Heart left ventricle (tissue), 13 donors: Measurements from ENCODE around the gene SPNS2.

ENCODE experiments used
- POLR2A ChIP-seq, 2 donors: fragments of 450-650 bp; IDR thresholded peaks; one replicate each; pipeline ENCODE4 v1.6.1; 2017; ENCODE audit warnings: antibody characterized with exemption in 2 of 2, mild to moderate bottlenecking in 2 of 2, moderate library complexity in 2 of 2
- TF ChIP-seq, protein P1 (sequence below), 12 donors: fragments of 200-600 bp; sonication (generic) in 4 of 12; IDR thresholded peaks; one replicate each; pipeline versions ENCODE4 v1.5.0 to v1.8.0; 2018 to 2022; ENCODE audit warnings: antibody characterized with exemption in 12 of 12, mild to moderate bottlenecking in 5 of 12
- donor health status: ischemic (EF 13 %, LVEDD 7.1; RV severe dilation, severe dysfunction).
- donor health status: DM: no; HTN: yes; CAD: no.
- donor health status: DM: no; HTN: no; CAD: no.
- donor health status: ischemic (EF 25% LVEDD 6.9; RV normal size, moderate dysfunction).
- donor health status: ischemic (EF 25% LVEDD 5.7; RV mildly dilated, moderate dysfunction).
- donor health status: ischemic (EF 35%, LVEDD 5.7; RV mildly dilated, moderate dysfunction).
- donor health status: nonischemic (EF 11% LVEDD 7.7; RV severe dilation, severe dysfunction).
- donor health status: DM: yes; HTN: yes; CAD: no.
- donor health status: PGD.
- donor health status: ischemic (EF 29% LVEDD 5.4; RV normal size, mild dysfunction).
- donor health status: nonischemic (EF 23%, LVEDD 6.1; RV moderate dilation, normal function).

DNA sequence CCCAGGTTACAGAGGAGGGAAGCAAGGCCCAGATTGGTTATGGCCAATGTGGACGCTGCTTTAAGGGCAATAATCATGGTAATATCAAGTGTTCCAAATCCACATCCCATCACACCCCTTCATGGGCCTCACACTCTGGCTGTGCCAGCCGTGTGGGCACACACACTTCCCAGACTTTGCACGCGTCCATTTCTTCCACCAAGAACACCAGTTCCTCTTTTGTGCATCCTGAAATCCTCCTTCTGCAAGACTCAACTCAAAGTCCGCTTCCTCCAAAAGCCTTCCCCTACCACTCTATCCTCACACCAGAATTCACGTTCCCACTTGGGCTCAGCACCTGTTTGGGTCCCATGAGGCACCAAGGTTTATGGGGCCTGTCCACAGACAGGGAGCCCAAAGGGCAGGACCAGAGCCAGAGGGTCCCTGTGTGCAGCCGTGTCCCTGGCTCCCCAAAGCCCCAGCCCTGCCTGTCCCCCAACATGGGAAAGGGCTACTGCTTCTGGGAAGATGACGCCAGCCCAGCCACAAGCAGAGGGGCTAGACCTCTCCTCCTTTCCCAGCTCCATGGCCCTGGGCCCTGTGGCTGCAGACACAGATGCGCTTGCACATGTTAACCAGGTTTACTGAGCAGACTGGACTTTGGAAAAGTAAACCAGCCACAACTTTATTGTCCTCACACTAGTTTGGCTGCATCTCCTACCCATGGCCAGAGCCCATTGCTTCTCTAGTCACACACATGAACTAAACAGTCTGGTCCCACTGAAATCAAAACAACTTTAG, 44.7 kb upstream of the SPNS2 start:
- TF ChIP-seq, protein P1, sequence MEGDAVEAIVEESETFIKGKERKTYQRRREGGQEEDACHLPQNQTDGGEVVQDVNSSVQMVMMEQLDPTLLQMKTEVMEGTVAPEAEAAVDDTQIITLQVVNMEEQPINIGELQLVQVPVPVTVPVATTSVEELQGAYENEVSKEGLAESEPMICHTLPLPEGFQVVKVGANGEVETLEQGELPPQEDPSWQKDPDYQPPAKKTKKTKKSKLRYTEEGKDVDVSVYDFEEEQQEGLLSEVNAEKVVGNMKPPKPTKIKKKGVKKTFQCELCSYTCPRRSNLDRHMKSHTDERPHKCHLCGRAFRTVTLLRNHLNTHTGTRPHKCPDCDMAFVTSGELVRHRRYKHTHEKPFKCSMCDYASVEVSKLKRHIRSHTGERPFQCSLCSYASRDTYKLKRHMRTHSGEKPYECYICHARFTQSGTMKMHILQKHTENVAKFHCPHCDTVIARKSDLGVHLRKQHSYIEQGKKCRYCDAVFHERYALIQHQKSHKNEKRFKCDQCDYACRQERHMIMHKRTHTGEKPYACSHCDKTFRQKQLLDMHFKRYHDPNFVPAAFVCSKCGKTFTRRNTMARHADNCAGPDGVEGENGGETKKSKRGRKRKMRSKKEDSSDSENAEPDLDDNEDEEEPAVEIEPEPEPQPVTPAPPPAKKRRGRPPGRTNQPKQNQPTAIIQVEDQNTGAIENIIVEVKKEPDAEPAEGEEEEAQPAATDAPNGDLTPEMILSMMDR (IDR thresholded peaks at IDR 0.05), result no peak
- TF ChIP-seq POLR2A (IDR thresholded peaks at IDR 0.05), result no peak
